Heart left ventricle (tissue), 16 donors: ENCODE data around the gene ZCCHC4. TPM values are rescaled to one million over a fixed set of nuclear protein-coding genes. Genes with fewer than 3 reads are reported as not detected.
A peak's percentile ranks its signal among the peaks of the same experiment; 100 is the strongest.
"Not testable (repeated sequence)": the region's sequence is repeated elsewhere in the genome, so short reads cannot be mapped to it uniquely, and the experiment has no call there.

Source experiments
- ATAC-seq, 4 donors: fragments of 200-7000 bp; cut with Tn5 transposase; one replicate each; pipeline ENCODE4 v1.9.1; 2020 to 2022; ENCODE audit warnings: moderate library complexity in 4 of 4, mild to moderate bottlenecking in 3 of 4, moderate number of reproducible peaks in 1 of 4
- DNase-seq, 5 donors: peaks; one replicate each; pipeline ENCODE4 v3.0.0-alpha.2; 2020
- H3K27ac ChIP-seq, 12 donors: fragments of 200-600 bp; sonication (generic) in 4 of 12; one replicate each; pipeline versions ENCODE4 v1.5.0 to v1.8.0; 2016 to 2022; ENCODE audit warnings: mild to moderate bottlenecking in 2 of 12
- H3K27me3 ChIP-seq, 9 donors: fragments of 200-600 bp; sonication (generic) in 2 of 9; one replicate each; pipeline versions ENCODE4 v1.5.1 to v1.8.0; 2016 to 2022; ENCODE audit warnings: mild to moderate bottlenecking in 3 of 9
- H3K36me3 ChIP-seq, 9 donors: fragments of 200-600 bp; sonication (generic) in 2 of 9; one replicate each; pipeline versions ENCODE4 v1.5.0 to v1.8.0; 2018 to 2022; ENCODE audit warnings: mild to moderate bottlenecking in 2 of 9
- H3K4me1 ChIP-seq, 12 donors: fragments of 200-600 bp; sonication (generic) in 4 of 12; one replicate each; pipeline versions ENCODE4 v1.5.0 to v1.8.0; 2016 to 2022; ENCODE audit warnings: mild to moderate bottlenecking in 3 of 12
- H3K4me3 ChIP-seq, 12 donors: fragments of 200-600 bp; sonication (generic) in 4 of 12; one replicate each; pipeline versions ENCODE4 v1.5.0 to v1.8.0; 2017 to 2022; ENCODE audit warnings: mild to moderate bottlenecking in 9 of 12, moderate library complexity in 4 of 12
- H3K9me3 ChIP-seq, 12 donors: fragments of 200-600 bp; sonication (generic) in 4 of 12; one replicate each; pipeline versions ENCODE4 v1.5.0 to v1.8.0; 2016 to 2022; ENCODE audit warnings: mild to moderate bottlenecking in 1 of 12
- POLR2A ChIP-seq, 2 donors: fragments of 450-650 bp; IDR thresholded peaks; one replicate each; pipeline ENCODE4 v1.6.1; 2017; ENCODE audit warnings: antibody characterized with exemption in 2 of 2, mild to moderate bottlenecking in 2 of 2, moderate library complexity in 2 of 2
- WGBS, 4 donors: extraction: QIAGEN DNeasy Blood & Tissue Kit in 2 of 4; methylation state at CpG; one replicate each; pipeline versions ENCODE4 v1.1.5 to v1.1.7; 2013 to 2018; 5-methylcytosine and 5-hydroxymethylcytosine counted together
- intact Hi-C, 10 donors: fragments of 100-400 bp; cut with DNase I; formaldehyde crosslinking; loops; one replicate each; pipeline versions ENCODE4 v1.11.1 to v1.14.2; 2022
- polyA plus RNA-seq, 2 donors: library from polyadenylated mRNA; stranded (reverse); fragments of 200-250 nt; gene quantifications; one replicate each; pipeline ENCODE4 v1.2.3, GENCODE V29; 2013
- total RNA-seq, 9 donors: library from RNA; depleted of rRNA in 2 of 9; stranded (reverse); fragments of >200 nt in 2 of 9; fragmentation: NEBNext Ultra II Directional in 3 of 9; extraction: Animal tissue kit (Norgen Biotek cat#: 25700) in 3 of 9; gene quantifications; one replicate each; pipeline versions ENCODE4 v1.1.0 to v1.2.4, GENCODE V29; 2016 to 2023
- TF ChIP-seq, protein P1 (sequence below), 12 donors: fragments of 200-600 bp; sonication (generic) in 4 of 12; IDR thresholded peaks; one replicate each; pipeline versions ENCODE4 v1.5.0 to v1.8.0; 2018 to 2022; ENCODE audit warnings: antibody characterized with exemption in 12 of 12, mild to moderate bottlenecking in 5 of 12
- donor health status: ischemic (EF 13 %, LVEDD 7.1; RV severe dilation, severe dysfunction).
- donor health status: healthy with polysubstance abuse.
- donor health status: DM: no; HTN: yes; CAD: no.
- donor health status: DM: no; HTN: no; CAD: no.
- donor health status: ischemic (EF 25% LVEDD 6.9; RV normal size, moderate dysfunction).
- donor health status: ischemic (EF 25% LVEDD 5.7; RV mildly dilated, moderate dysfunction).
- donor health status: healthy.
- donor health status: DM: yes; HTN: yes; CAD: no.
- donor health status: ischemic (EF 35%, LVEDD 5.7; RV mildly dilated, moderate dysfunction).
- donor health status: nonischemic (EF 11% LVEDD 7.7; RV severe dilation, severe dysfunction).
- donor health status: DM: yes; HTN: yes; CAD: no.
- donor health status: PGD.
- donor health status: ischemic (EF 29% LVEDD 5.4; RV normal size, mild dysfunction).
- donor health status: nonischemic (EF 23%, LVEDD 6.1; RV moderate dilation, normal function).

The ZCCHC4 gene
- total and polyA plus RNA-seq, 11 donors: 5.2 to 9.6 (median 7.3) TPM

DNA sequence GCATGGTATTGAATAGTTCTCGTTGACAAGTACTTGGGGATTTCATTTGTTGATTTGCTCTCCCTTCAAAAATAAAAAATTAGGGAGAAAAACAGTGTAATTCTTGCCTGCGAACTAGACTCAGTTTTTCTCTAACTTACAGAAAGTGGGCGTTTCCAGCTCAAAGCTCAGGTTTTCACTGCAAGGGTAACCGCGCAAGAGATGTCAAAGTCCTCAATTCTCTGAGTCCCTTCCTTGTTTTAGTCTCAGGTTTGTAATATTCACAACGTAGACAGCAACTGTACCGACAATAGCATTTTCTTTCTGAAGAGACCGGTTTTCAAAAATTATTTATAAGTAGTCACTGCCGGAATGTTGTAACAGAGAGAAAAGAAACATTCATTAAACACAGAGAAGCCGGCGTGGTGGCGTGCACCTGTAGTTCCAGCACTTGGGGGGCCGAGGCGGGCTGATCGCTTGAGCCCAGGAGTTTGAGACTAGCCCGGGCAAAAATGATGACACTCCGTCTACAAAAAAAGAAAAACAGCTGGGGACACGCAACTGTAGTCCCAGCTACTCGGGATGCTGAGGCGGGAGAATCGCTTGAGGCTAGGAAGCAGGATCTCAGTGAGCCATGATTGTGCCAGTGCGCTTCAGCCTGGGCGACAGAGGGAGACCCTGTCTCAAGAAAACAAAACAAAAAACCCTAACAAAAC lies 774 bp downstream of the ZCCHC4 start:
- H3K27ac ChIP-seq: peak overlapping the region in 10 of 12 donors; percentile 54 to 81 (median 71)
- ATAC-seq (no peak), DNase-seq (no peak)
- H3K4me3 ChIP-seq: peak overlapping the region; percentile 42 to 87 (median 78)
- intact Hi-C loops: loop anchor here in 8 of 10 donors (2.0 to 10.0 kb wide), 10 partner anchors 63 to 731 kb away; partner anchors contain the start of genes PI4K2B (in 5 of the 8), ANAPC4 (in 2 of the 8), DHX15 (in 2 of the 8) and SEPSECS (in 2 of the 8)
- 17 to 24% (median 22%) methylated on average over 23 of the region's 23 CpGs for WGBS, 4 donors
- peaks cover 0 to 17% (median 9%) of the 10 kb centered on the region in 12 donors for H3K4me1 ChIP-seq
- TF ChIP-seq POLR2A (IDR thresholded peaks at IDR 0.05): no peak
- TF ChIP-seq, protein P1, sequence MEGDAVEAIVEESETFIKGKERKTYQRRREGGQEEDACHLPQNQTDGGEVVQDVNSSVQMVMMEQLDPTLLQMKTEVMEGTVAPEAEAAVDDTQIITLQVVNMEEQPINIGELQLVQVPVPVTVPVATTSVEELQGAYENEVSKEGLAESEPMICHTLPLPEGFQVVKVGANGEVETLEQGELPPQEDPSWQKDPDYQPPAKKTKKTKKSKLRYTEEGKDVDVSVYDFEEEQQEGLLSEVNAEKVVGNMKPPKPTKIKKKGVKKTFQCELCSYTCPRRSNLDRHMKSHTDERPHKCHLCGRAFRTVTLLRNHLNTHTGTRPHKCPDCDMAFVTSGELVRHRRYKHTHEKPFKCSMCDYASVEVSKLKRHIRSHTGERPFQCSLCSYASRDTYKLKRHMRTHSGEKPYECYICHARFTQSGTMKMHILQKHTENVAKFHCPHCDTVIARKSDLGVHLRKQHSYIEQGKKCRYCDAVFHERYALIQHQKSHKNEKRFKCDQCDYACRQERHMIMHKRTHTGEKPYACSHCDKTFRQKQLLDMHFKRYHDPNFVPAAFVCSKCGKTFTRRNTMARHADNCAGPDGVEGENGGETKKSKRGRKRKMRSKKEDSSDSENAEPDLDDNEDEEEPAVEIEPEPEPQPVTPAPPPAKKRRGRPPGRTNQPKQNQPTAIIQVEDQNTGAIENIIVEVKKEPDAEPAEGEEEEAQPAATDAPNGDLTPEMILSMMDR (IDR thresholded peaks at IDR 0.05): no peak
- peaks cover 0 to 38% (median 22%) of the 10 kb centered on the region in 9 donors for H3K36me3 ChIP-seq
- H3K27me3 ChIP-seq: no peaks in the 10 kb centered on the region
- H3K9me3 ChIP-seq: no peaks in the 10 kb centered on the region

DNA sequence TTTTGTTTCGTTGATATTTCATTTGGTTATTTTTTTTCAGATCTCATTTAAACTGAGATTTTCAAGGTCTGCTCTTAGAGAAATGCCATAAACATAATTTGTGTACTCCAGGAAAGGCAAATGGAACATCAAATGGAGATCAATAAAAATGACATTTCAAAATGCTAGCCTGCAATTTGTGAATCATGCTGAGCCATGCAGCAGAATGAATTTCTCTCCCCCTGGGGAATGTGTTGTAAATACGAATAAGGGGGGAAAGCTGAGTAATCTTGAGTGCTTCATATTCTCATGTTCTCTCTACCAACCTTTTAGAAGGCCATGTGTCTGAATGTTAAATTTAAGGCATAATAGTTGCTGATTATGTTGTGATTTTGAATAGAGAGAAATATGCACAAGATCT lies 7.8 kb downstream of the ZCCHC4 start:
- Histone ChIP-seq H3K9me3 (no peaks in the 10 kb centered on the region), H3K36me3 (peaks cover 0 to 72% (median 26%) of the 10 kb centered on the region in 9 donors), H3K4me3 (no peak overlapping the region), H3K27me3 (no peaks in the 10 kb centered on the region), H3K27ac (no peak overlapping the region), H3K4me1 (no peaks in the 10 kb centered on the region)
- intact Hi-C loops: no loop called here
- ATAC-seq (no peak), DNase-seq (no peak)
- TF ChIP-seq, protein P1 (IDR thresholded peaks at IDR 0.05): no peak
- 65 to 87% (median 82%) methylated on average over 2 of the region's 2 CpGs for WGBS, 4 donors

DNA sequence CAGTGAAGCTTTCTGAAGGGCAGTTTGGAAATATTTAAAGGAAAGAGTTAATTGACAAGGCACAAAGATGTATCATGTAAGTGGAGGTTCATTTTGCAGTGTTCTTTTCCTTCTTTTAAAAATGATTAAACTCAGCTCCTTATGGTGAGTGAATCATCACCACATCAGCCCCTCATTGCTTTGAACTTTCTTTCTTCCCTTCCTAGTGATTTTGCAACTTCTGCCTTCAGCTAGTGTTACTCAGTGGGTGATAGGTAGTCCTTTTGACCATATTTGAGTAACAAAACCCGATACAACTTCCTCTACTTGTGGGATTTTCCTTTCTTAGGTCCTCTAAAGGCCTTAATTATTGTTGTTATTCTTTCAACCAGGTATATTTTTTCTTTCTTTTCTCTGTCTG lies 8.2 kb downstream of the ZCCHC4 start:
- 84 to 91% (median 88%) methylated on average over 1 of the region's 1 CpG for WGBS, 4 donors
- Histone ChIP-seq H3K4me3 (no peak overlapping the region), H3K4me1 (no peaks in the 10 kb centered on the region), H3K9me3 (no peaks in the 10 kb centered on the region), H3K27me3 (no peaks in the 10 kb centered on the region), H3K36me3 (peaks cover 0 to 67% (median 23%) of the 10 kb centered on the region in 9 donors), H3K27ac (no peak overlapping the region)
- ATAC-seq (no peak), DNase-seq (no peak)
- intact Hi-C loops: no loop called here
- no peak for TF ChIP-seq POLR2A (IDR thresholded peaks at IDR 0.05)
- TF ChIP-seq, protein P1 (IDR thresholded peaks at IDR 0.05): no peak

DNA sequence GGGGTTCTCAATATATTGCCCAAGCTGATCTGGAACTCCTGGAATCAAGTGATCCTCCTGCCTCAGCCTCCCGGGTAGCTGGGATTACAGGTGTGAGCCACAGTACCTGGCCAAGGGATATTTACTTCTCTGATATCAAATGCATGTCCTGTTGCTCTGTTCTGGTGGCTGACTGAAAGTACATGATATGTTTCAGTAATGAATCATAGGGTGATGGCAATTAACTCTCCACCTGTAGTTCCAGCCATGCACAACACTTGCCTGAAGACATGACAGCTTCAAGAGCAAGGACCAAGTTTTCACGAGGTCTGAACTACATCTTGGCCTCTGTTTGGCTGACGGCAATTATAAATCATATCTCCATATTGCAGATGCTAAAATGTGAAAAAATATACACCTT lies 9.1 kb downstream of the ZCCHC4 start:
- Histone ChIP-seq H3K4me1 (no peaks in the 10 kb centered on the region), H3K4me3 (no peak overlapping the region), H3K36me3 (peaks cover 0 to 58% (median 17%) of the 10 kb centered on the region in 9 donors), H3K27ac (no peak overlapping the region), H3K27me3 (no peaks in the 10 kb centered on the region), H3K9me3 (no peaks in the 10 kb centered on the region)
- ATAC-seq: no peak
- no peak for DNase-seq
- intact Hi-C loops: no loop called here
- TF ChIP-seq POLR2A (IDR thresholded peaks at IDR 0.05): no peak
- TF ChIP-seq, protein P1 (IDR thresholded peaks at IDR 0.05): no peak
- WGBS, 4 donors: 85 to 88% (median 87%) methylated on average over 3 of the region's 3 CpGs

DNA sequence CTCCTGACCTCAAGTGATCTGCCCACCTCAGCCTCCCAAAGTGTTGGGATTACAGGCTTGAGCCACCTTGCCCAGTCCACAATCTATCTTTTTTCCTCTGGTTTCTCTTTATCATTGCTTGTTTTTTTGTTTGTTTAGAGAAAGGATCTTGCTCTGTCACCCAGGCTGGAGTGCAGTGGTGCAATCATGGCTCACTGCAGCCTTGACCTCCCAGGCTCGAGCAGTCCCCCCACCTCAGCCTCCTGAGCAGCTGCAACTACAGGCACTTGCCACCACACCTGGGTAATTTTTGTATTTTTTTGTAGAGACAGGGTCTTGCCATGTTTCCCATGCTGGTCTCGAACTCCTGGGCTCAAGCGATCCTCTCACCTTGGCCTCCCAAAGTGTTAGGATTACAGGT lies 15.9 kb downstream of the ZCCHC4 start:
- H3K9me3 ChIP-seq, ATAC-seq, intact Hi-C loops, H3K4me3 ChIP-seq, H3K36me3 ChIP-seq, H3K27ac ChIP-seq, DNase-seq, H3K27me3 ChIP-seq: not testable (repeated sequence)
- 92 to 98% (median 97%) methylated on average over 3 of the region's 3 CpGs for WGBS, 4 donors
- peaks cover 0 to 14% (median 4%) of the 10 kb centered on the region in 12 donors for H3K4me1 ChIP-seq
